Spleen (tissue), 11 donors: Measurements from ENCODE around the gene ADGRL3. TPM values are rescaled to one million over a fixed set of nuclear protein-coding genes. Genes with fewer than 3 reads are reported as not detected.

Source experiments
- DNase-seq: peaks from one replicate; pipeline ENCODE4 v3.0.0-alpha.2; 2020
- H3K27ac ChIP-seq, 8 donors: fragments of 200-600 bp; sonication (generic) in 7 of 8; 1 replicate in 4 of 8; 2 replicates in 4 of 8; pipeline versions ENCODE4 v1.5.0 to v1.8.0; 2016 to 2021; ENCODE audit warnings: inconsistent platforms in 4 of 8, mild to moderate bottlenecking in 4 of 8, moderate library complexity in 1 of 8
- H3K27me3 ChIP-seq, 7 donors: fragments of 200-600 bp; sonication (generic) in 6 of 7; replicated peaks in 1 of 7; 1 replicate in 4 of 7; 2 replicates in 3 of 7; pipeline versions ENCODE4 v1.5.0 to v1.8.0; 2016 to 2021; ENCODE audit warnings: inconsistent platforms in 3 of 7, mild to moderate bottlenecking in 1 of 7
- H3K36me3 ChIP-seq, 6 donors: fragments of 200-600 bp; sonication (generic) in 5 of 6; 1 replicate in 4 of 6; 2 replicates in 2 of 6; pipeline versions ENCODE4 v1.5.0 to v1.8.0; 2016 to 2021; ENCODE audit warnings: inconsistent platforms in 2 of 6
- H3K4me1 ChIP-seq, 6 donors: fragments of 200-600 bp; sonication (generic) in 5 of 6; 1 replicate in 3 of 6; 2 replicates in 3 of 6; pipeline versions ENCODE4 v1.5.0 to v1.8.0; 2016 to 2021; ENCODE audit warnings: inconsistent platforms in 3 of 6
- H3K4me3 ChIP-seq, 8 donors: fragments of 200-600 bp; sonication (generic) in 7 of 8; 1 replicate in 4 of 8; 2 replicates in 4 of 8; pipeline versions ENCODE4 v1.5.0 to v1.8.0; 2016 to 2021; ENCODE audit warnings: inconsistent platforms in 4 of 8, mild to moderate bottlenecking in 4 of 8, moderate library complexity in 2 of 8
- H3K9me3 ChIP-seq, 8 donors: fragments of 200-600 bp; sonication (generic) in 7 of 8; 1 replicate in 4 of 8; 2 replicates in 4 of 8; pipeline versions ENCODE4 v1.5.0 to v1.8.0; 2016 to 2021; ENCODE audit warnings: inconsistent platforms in 4 of 8
- POLR2A ChIP-seq, 3 donors: fragments of 450-650 bp; IDR thresholded peaks; one replicate each; pipeline ENCODE4 v1.5.1; 2017; ENCODE audit warnings: antibody characterized with exemption in 3 of 3, mild to moderate bottlenecking in 1 of 3
- POLR2AphosphoS5 ChIP-seq, 3 donors: sonication (generic); formaldehyde crosslinking; IDR thresholded peaks; one replicate each; pipeline ENCODE4 v1.5.1; 2017; ENCODE audit warnings: antibody characterized with exemption in 3 of 3
- WGBS, 5 donors: extraction: QIAGEN DNeasy Blood & Tissue Kit in 3 of 5; methylation state at CpG; one replicate each; pipeline versions ENCODE4 v1.1.5 to v1.1.7; 2013 to 2018; 5-methylcytosine and 5-hydroxymethylcytosine counted together
- intact Hi-C: fragments of 100-400 bp; cut with DNase I; formaldehyde crosslinking; loops from one replicate; pipeline ENCODE4 v1.15.0; 2023; ENCODE audit warnings: low total_unique reads
- polyA plus RNA-seq, 3 donors: library from polyadenylated mRNA; stranded (reverse); fragments of 200-250 nt; gene quantifications; one replicate each; pipeline ENCODE4 v1.2.1, GENCODE V29; 2013
- total RNA-seq, 7 donors: library from RNA; depleted of rRNA in 3 of 7; stranded (reverse); fragments of >200 nt in 3 of 7; fragmentation: NEBNext Ultra II Directional in 4 of 7; extraction: Animal tissue kit (Norgen Biotek cat#: 25700) in 4 of 7; gene quantifications; one replicate each; pipeline versions ENCODE4 v1.1.0 to v1.2.1, GENCODE V29; 2016 to 2021
- TF ChIP-seq, protein P1 (sequence below), 11 experiments: fragments of 200-600 bp in 7 of 11; fragments of 450-650 bp in 4 of 11; sonication (generic) in 4 of 11; IDR thresholded peaks in 8 of 11; conservative IDR thresholded peaks in 3 of 11; 1 replicate in 7 of 11; 2 replicates in 4 of 11; pipeline versions ENCODE4 v1.4.0 to v1.8.0; 2016 to 2021; ENCODE audit warnings: antibody characterized with exemption in 11 of 11, inconsistent platforms in 4 of 11, mild to moderate bottlenecking in 1 of 11
- donor health status: healthy with polysubstance abuse.
- donor health status: DM: no; HTN: no; CAD: no; lungs with moderate emphysema.
- donor health status: DM: no; HTN: no; CAD: no.
- donor health status: Bipolar disorder and iron deficiency.
- donor health status: healthy.
- donor health status: DM: no; HTN: no; CAD: no.
- donor health status: DM: yes; HTN: yes; CAD: no.

ADGRL3 gene
- total and polyA plus RNA-seq, 10 donors: 0.09 to 0.92 (median 0.46) TPM; not detected in 1

- H3K4me1 ChIP-seq: no peaks in the 10 kb centered on the region
- no peak for DNase-seq
- intact Hi-C loops: no loop called here
- peaks cover 0 to 7% (median 0%) of the 10 kb centered on the region in 8 donors for H3K9me3 ChIP-seq
- H3K4me3 ChIP-seq: no peak overlapping the region
- no peaks in the 10 kb centered on the region for H3K36me3 ChIP-seq
- TF ChIP-seq, protein P1, sequence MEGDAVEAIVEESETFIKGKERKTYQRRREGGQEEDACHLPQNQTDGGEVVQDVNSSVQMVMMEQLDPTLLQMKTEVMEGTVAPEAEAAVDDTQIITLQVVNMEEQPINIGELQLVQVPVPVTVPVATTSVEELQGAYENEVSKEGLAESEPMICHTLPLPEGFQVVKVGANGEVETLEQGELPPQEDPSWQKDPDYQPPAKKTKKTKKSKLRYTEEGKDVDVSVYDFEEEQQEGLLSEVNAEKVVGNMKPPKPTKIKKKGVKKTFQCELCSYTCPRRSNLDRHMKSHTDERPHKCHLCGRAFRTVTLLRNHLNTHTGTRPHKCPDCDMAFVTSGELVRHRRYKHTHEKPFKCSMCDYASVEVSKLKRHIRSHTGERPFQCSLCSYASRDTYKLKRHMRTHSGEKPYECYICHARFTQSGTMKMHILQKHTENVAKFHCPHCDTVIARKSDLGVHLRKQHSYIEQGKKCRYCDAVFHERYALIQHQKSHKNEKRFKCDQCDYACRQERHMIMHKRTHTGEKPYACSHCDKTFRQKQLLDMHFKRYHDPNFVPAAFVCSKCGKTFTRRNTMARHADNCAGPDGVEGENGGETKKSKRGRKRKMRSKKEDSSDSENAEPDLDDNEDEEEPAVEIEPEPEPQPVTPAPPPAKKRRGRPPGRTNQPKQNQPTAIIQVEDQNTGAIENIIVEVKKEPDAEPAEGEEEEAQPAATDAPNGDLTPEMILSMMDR (IDR thresholded peaks at IDR 0.05 in 8 of 11, conservative IDR thresholded peaks at IDR 0.05 in 3 of 11): no peak
- TF ChIP-seq POLR2A (IDR thresholded peaks at IDR 0.05): no peak
- no peak for TF ChIP-seq POLR2AphosphoS5 (IDR thresholded peaks at IDR 0.05)
- H3K27ac ChIP-seq: no peak overlapping the region
- 33 to 53% (median 39%) methylated on average over 20 of the region's 20 CpGs for WGBS, 5 donors
- peaks cover 0 to 5% (median 0%) of the 10 kb centered on the region in 7 donors for H3K27me3 ChIP-seq
Observed at GRCh38 chr4:61517144-61517543, 317.0 kb downstream of the ADGRL3 start.

GRCh38 chr4:61520166-61520565, 320.0 kb downstream of the ADGRL3 start:
- Histone ChIP-seq H3K4me1 (no peaks in the 10 kb centered on the region), H3K4me3 (no peak overlapping the region), H3K36me3 (no peaks in the 10 kb centered on the region), H3K27ac (no peak overlapping the region), H3K27me3 (peaks cover 0 to 5% (median 0%) of the 10 kb centered on the region in 7 donors), H3K9me3 (peaks cover 0 to 8% (median 0%) of the 10 kb centered on the region in 8 donors)
- intact Hi-C loops: no loop called here
- TF ChIP-seq POLR2AphosphoS5 (IDR thresholded peaks at IDR 0.05): no peak
- TF ChIP-seq, protein P1 (IDR thresholded peaks at IDR 0.05 in 8 of 11, conservative IDR thresholded peaks at IDR 0.05 in 3 of 11): no peak
- TF ChIP-seq POLR2A (IDR thresholded peaks at IDR 0.05): no peak
- no peak for DNase-seq

DNA sequence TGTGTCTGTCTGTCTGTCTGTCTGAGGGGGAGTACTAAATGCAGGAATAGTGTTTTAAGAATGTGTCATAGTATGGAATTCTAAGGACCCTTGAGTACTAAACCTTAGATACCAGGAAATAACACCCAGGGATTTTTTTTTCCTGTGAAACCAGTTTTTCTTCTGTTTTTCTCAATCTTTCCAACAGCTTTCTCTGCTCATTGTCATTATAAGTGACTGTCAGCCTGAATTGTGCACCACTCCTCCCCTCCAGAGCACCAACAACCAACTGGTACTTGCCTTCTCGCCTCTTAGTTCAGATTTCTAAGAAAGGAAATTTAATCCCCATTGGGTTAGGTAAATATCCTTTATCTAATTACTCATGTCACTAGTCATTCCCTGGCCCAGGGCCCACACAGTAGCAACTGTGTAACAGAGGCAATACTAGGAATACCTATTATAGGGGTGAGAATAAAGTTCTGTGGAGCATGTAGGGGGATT, 320.6 kb downstream of the ADGRL3 start:
- Histone ChIP-seq H3K27me3 (peaks cover 0 to 5% (median 0%) of the 10 kb centered on the region in 7 donors), H3K4me3 (no peak overlapping the region), H3K4me1 (no peaks in the 10 kb centered on the region), H3K9me3 (peaks cover 0 to 8% (median 0%) of the 10 kb centered on the region in 8 donors), H3K36me3 (no peaks in the 10 kb centered on the region), H3K27ac (no peak overlapping the region)
- WGBS, 5 donors: 47 to 87% (median 72%) methylated on average over 1 of the region's 1 CpG
- no peak for TF ChIP-seq POLR2AphosphoS5 (IDR thresholded peaks at IDR 0.05)
- TF ChIP-seq, protein P1 (IDR thresholded peaks at IDR 0.05 in 8 of 11, conservative IDR thresholded peaks at IDR 0.05 in 3 of 11): no peak
- no peak for DNase-seq
- intact Hi-C loops: no loop called here

DNA sequence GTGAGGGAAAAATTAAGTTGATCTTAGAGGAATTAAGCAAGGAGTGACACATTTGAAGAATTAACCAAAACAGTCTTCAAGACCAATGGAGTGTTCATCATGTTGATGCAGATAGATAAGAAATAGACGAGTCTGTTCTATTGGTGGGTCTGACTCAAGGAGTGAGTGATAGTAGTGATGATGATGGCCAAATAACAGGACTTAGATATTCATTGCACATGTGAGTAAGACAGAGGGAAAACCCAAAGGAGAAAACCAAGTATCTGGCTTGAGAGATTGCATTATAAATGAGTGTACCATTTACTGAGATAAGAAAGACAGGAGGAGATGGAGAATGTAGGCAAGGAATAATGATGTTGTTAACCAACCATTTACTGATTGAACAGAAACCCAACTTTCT, 321.3 kb downstream of the ADGRL3 start:
- peaks cover 0 to 5% (median 0%) of the 10 kb centered on the region in 7 donors for H3K27me3 ChIP-seq
- H3K9me3 ChIP-seq: peaks cover 0 to 8% (median 0%) of the 10 kb centered on the region in 8 donors
- H3K4me1 ChIP-seq: no peaks in the 10 kb centered on the region
- no peaks in the 10 kb centered on the region for H3K36me3 ChIP-seq
- no peak overlapping the region for H3K4me3 ChIP-seq
- DNase-seq: no peak
- TF ChIP-seq, protein P1 (IDR thresholded peaks at IDR 0.05 in 8 of 11, conservative IDR thresholded peaks at IDR 0.05 in 3 of 11): no peak
- TF ChIP-seq POLR2A (IDR thresholded peaks at IDR 0.05): no peak
- TF ChIP-seq POLR2AphosphoS5 (IDR thresholded peaks at IDR 0.05): no peak
- intact Hi-C loops: no loop called here
- H3K27ac ChIP-seq: no peak overlapping the region
- 67 to 81% (median 74%) methylated on average over 1 of the region's 1 CpG for WGBS, 5 donors
